ENCODE measurements around the gene PRC1.
A peak's percentile ranks its signal among the peaks of the same experiment; 100 is the strongest.
"Not testable (repeated sequence)": the region's sequence is repeated elsewhere in the genome, so short reads cannot be mapped to it uniquely, and the experiment has no call there.

Gene PRC1

GRCh38 chr15:90931828-90932659, 62.3 kb downstream of the PRC1 start, which contains the start of gene HDDC3:
Gene HDDC3 (minus strand): TSS chr15:90932549. CDS start chr15:90932540, 9 bp downstream.
- peak; percentile 88 for DNase-seq

- no peak for DNase-seq
These were observed 62.8 kb downstream of the PRC1 start for GRCh38 chr15:90931575-90931827.

GRCh38 chr15:90930861-90931574, 63.3 kb downstream of the PRC1 start:
- DNase-seq = no peak

GRCh38 chr15:90929246-90930019, 64.9 kb downstream of the PRC1 start:
- no peak for DNase-seq

GRCh38 chr15:90928106-90928505, 66.2 kb downstream of the PRC1 start:
- DNase-seq = not testable (repeated sequence)

GRCh38 chr15:90926766-90927165, 67.6 kb downstream of the PRC1 start:
- DNase-seq = not testable (repeated sequence)

GRCh38 chr15:90924375-90924774, 70.0 kb downstream of the PRC1 start:
- DNase-seq = no peak

GRCh38 chr15:90922712-90923322, 71.5 kb downstream of the PRC1 start:
- DNase-seq = not testable (repeated sequence)

- no peak for DNase-seq
These were observed 72.4 kb downstream of the PRC1 start for GRCh38 chr15:90921887-90922286.

- no peak for DNase-seq
These were observed 75.5 kb downstream of the PRC1 start for GRCh38 chr15:90918835-90919234.

GRCh38 chr15:90918034-90918788, 76.1 kb downstream of the PRC1 start:
- no peak for DNase-seq

- DNase-seq = no peak
These were observed 76.8 kb downstream of the PRC1 start for GRCh38 chr15:90917569-90917968.

GRCh38 chr15:90916461-90916860, 77.9 kb downstream of the PRC1 start:
- no peak for DNase-seq
